Pancreas (tissue), 10 donors: ENCODE measurements around the gene PPWD1. TPM values are rescaled to one million over a fixed set of nuclear protein-coding genes. Genes with fewer than 3 reads are reported as not detected.

ENCODE experiments used
- ATAC-seq, 4 donors: fragments of 200-7000 bp; cut with Tn5 transposase; one replicate each; pipeline versions ENCODE4 v1.8.0 to v1.9.1; 2020; ENCODE audit warnings: mild to moderate bottlenecking in 4 of 4, moderate library complexity in 4 of 4
- DNase-seq, 6 donors: peaks; one replicate each; pipeline ENCODE4 v3.0.0-alpha.2; 2020
- FAIRE-seq: peaks from 2 replicates; lab custom pipeline; 2012; peaks lifted over from hg19 to GRCh38; lab: Jason Lieb, UNC
- H3K27ac ChIP-seq, 4 donors: fragments of 200-600 bp; sonication (generic); 1 replicate in 3 of 4; 2 replicates in 1 of 4; pipeline versions ENCODE4 v1.5.0 to v1.8.0; 2020
- H3K27me3 ChIP-seq, 4 donors: fragments of 200-600 bp; one replicate each; pipeline ENCODE4 v1.8.0; 2021
- H3K36me3 ChIP-seq, 3 donors: fragments of 200-600 bp; sonication (generic) in 1 of 3; one replicate each; pipeline versions ENCODE4 v1.5.0 to v1.8.0; 2020 to 2021
- H3K4me1 ChIP-seq, 3 donors: fragments of 200-600 bp; one replicate each; pipeline ENCODE4 v1.8.0; 2021
- H3K4me3 ChIP-seq, 4 donors: fragments of 200-600 bp; sonication (generic) in 2 of 4; one replicate each; pipeline versions ENCODE4 v1.5.0 to v1.8.0; 2020 to 2021
- H3K9me3 ChIP-seq, 4 donors: fragments of 200-600 bp; one replicate each; pipeline ENCODE4 v1.8.0; 2021
- CTCF ChIP-seq, 4 donors: fragments of 200-600 bp; sonication (generic) in 3 of 4; IDR thresholded peaks; one replicate each; pipeline versions ENCODE4 v1.5.0 to v1.8.0; 2021; ENCODE audit warnings: antibody characterized with exemption in 4 of 4
- WGBS, 2 donors: extraction: QIAGEN DNeasy Blood & Tissue Kit; methylation state at CpG; one replicate each; pipeline ENCODE4 v1.1.7; 2013; 5-methylcytosine and 5-hydroxymethylcytosine counted together
- intact Hi-C, 3 donors: fragments of 100-400 bp; cut with DNase I; formaldehyde crosslinking; loops; one replicate each; pipeline versions ENCODE4 v1.11.1 to v1.14.2; 2022
- polyA plus RNA-seq, 2 donors: library from polyadenylated mRNA; stranded (reverse); fragments of 200-250 nt; gene quantifications; one replicate each; pipeline ENCODE4 v1.2.3, GENCODE V29; 2013
- total RNA-seq, 6 donors: library from RNA; stranded (reverse); fragmentation: NEBNext Ultra II Directional in 4 of 6; extraction: Animal tissue kit (Norgen Biotek cat#: 25700) in 4 of 6; gene quantifications; one replicate each; pipeline versions ENCODE4 v1.2.1 to v1.2.4, GENCODE V29; 2021 to 2023
- donor health status: healthy with polysubstance abuse.
- donor health status: DM: no; HTN: no; CAD: no; lungs with moderate emphysema.
- donor health status: DM: no; HTN: no; CAD: no.
- donor health status: control.
- donor health status: control.
- donor health status: Bipolar disorder and iron deficiency.
- donor health status: DM: yes; HTN: yes; CAD: no.
- donor health status: DM: no; HTN: no; CAD: no.
- donor health status: DM: no; HTN: no; CAD: no.
- donor health status: DM: yes; HTN: yes; CAD: no.

Gene PPWD1
- total and polyA plus RNA-seq, 8 donors: 7.6 to 40.4 (median 14.2) TPM

DNA sequence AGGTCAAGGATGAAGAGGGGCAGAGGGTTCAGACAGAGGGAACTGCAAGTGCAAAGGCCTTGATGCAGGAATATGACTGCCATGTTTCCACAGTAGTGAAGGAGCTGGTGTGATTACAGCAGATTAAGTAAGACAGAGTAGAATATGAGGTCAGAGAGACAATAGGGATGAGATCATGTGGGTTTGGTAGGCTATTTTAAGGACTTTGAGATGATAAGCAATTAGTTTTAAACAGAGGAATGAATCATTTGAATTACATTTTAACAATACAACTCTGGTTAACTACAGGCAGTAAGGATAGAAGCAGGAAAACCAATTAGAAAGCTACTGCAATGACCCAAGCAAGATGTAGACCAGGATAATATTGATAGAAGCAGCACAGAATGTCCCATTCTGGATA lies 7.8 kb upstream of the PPWD1 start:
- DNase-seq: no peak
- no peak for TF ChIP-seq CTCF (IDR thresholded peaks at IDR 0.05)
- no peak for ATAC-seq
- no peaks in the 10 kb centered on the region for H3K36me3 ChIP-seq
- no peaks in the 10 kb centered on the region for H3K9me3 ChIP-seq
- no peak overlapping the region for H3K27ac ChIP-seq
- intact Hi-C loops: no loop called here
- H3K4me3 ChIP-seq: no peak overlapping the region
- H3K4me1 ChIP-seq: no peaks in the 10 kb centered on the region
- H3K27me3 ChIP-seq: no peaks in the 10 kb centered on the region
- FAIRE-seq: no peak

DNA sequence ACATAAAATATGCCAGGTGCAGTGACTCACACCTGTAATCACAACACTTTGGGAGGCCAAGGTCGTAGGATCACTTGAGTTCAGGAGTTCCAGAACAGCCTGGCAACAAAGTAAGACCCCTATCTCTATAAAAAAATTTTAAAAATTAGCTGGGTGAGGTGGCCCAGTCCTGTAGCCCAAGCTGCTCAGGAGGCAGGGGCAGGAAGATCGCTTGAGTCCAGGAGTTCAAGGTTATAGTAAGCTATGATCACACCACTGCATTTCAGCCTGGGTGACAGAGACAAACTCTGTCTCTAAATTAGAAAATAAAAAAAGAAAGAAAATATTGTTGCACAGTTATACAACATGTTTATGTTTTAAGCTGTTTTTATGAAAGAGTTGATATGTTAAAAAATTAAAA lies 6.9 kb upstream of the PPWD1 start:
- H3K27me3 ChIP-seq: no peaks in the 10 kb centered on the region
- no peak overlapping the region for H3K27ac ChIP-seq
- no peak for FAIRE-seq
- no peak overlapping the region for H3K4me3 ChIP-seq
- H3K4me1 ChIP-seq: no peaks in the 10 kb centered on the region
- H3K9me3 ChIP-seq: no peaks in the 10 kb centered on the region
- TF ChIP-seq CTCF (IDR thresholded peaks at IDR 0.05): no peak
- no peak for ATAC-seq
- DNase-seq: no peak
- WGBS, 2 donors: 46 to 54% methylated on average over 2 of the region's 2 CpGs
- no peaks in the 10 kb centered on the region for H3K36me3 ChIP-seq
- intact Hi-C loops: no loop called here

- ATAC-seq (no peak), DNase-seq (no peak), FAIRE-seq (no peak)
- Histone ChIP-seq H3K4me3 (no peak overlapping the region), H3K9me3 (no peaks in the 10 kb centered on the region), H3K36me3 (no peaks in the 10 kb centered on the region), H3K27ac (no peak overlapping the region), H3K4me1 (no peaks in the 10 kb centered on the region), H3K27me3 (no peaks in the 10 kb centered on the region)
- no peak for TF ChIP-seq CTCF (IDR thresholded peaks at IDR 0.05)
- WGBS, 2 donors: 83 to 89% methylated on average over 3 of the region's 3 CpGs
- intact Hi-C loops: no loop called here
These were observed 6.4 kb upstream of the PPWD1 start for GRCh38 chr5:65556718-65557117.

GRCh38 chr5:65563777-65564176 lies 681 bp downstream of the PPWD1 start:
- TF ChIP-seq CTCF (IDR thresholded peaks at IDR 0.05): no peak
- ATAC-seq (peak in 1 of 4 donors; percentile 10), FAIRE-seq (no peak), DNase-seq (no peak)
- Histone ChIP-seq H3K27me3 (no peaks in the 10 kb centered on the region), H3K4me3 (peak overlapping the region; percentile 58 to 70 (median 66)), H3K4me1 (peaks cover 0 to 20% (median 11%) of the 10 kb centered on the region in 3 donors), H3K27ac (peak overlapping the region; percentile 71 to 87 (median 77)), H3K36me3 (no peaks in the 10 kb centered on the region), H3K9me3 (no peaks in the 10 kb centered on the region)
- 1 to 3% methylated on average over 11 of the region's 11 CpGs for WGBS, 2 donors
- intact Hi-C loops: no loop called here

DNA sequence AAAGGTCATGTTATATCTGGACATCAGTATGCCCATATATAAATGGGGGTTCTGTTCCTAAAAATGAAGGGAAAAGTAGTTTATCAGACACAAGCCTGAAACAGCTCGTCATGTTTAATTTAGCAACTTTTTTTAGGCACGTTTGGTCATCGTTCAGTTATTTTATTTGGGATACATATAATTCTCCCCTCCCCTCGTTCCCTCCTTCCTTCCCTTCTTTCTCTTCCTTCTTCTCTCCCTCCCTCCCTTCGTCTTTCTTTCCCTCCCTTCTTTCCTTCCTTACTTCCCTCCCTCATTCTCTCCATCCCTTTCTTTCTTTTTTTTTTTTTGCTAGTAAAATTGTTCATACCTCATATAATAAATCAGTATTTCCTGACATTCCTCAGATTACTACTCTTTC lies 3.4 kb downstream of the PPWD1 start:
- no peaks in the 10 kb centered on the region for H3K9me3 ChIP-seq
- WGBS, 2 donors: 84 to 89% methylated on average over 5 of the region's 5 CpGs
- ATAC-seq: no peak
- H3K4me1 ChIP-seq: peaks cover 0 to 20% (median 11%) of the 10 kb centered on the region in 3 donors
- no peak for DNase-seq
- TF ChIP-seq CTCF (IDR thresholded peaks at IDR 0.05): no peak
- H3K27me3 ChIP-seq: no peaks in the 10 kb centered on the region
- no peak for FAIRE-seq
- intact Hi-C loops: no loop called here
- H3K27ac ChIP-seq: no peak overlapping the region
- no peak overlapping the region for H3K4me3 ChIP-seq
- peaks cover 0 to 4% (median 0%) of the 10 kb centered on the region in 3 donors for H3K36me3 ChIP-seq
